ENCODE measurements around the gene C14orf180.

- TF ChIP-seq CTCF (IDR thresholded peaks at IDR 0.05), result no peak
- no peak for TF ChIP-seq POLR2A (IDR thresholded peaks at IDR 0.05)
Observed at GRCh38 chr14:104536942-104537612, 42.5 kb upstream of the C14orf180 start.

Measured in prostate gland (tissue), 2 donors.